ENCODE results near the gene BRME1. TPM values are rescaled to one million over a fixed set of nuclear protein-coding genes. Genes with fewer than 3 reads are reported as not detected.
A peak's percentile ranks its signal among the peaks of the same experiment; 100 is the strongest.

BRME1 gene
- total RNA-seq, 1 donor from 2014 or later, result 2.0 TPM

DNA sequence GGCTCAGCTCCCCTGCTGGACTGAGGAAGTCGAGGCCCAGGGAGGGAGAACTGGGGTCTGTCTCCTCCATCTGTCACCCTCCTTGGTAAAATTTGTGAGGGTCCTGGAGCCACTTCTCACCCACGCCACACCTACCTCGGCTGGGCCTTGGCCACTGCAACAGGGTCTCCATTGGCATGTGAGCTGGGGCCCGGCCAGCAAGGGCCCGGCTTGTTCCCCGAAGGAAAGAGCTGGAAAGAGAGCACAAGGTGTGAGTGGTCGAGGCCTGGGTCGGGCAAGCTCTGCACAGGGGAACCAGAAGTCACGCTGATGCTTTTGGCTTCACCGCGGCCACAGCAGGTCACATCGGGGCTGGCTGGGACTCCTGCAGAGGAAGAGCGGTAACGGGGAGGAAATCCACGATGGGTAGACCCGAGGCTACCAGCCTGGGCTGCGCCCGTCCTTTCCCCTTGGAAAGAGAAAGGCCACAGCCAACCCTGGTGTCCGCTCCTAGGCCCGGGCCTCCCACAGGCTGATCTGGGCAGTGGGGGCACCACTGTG, 20.0 kb downstream of the BRME1 start:
- ATAC-seq (no peak), DNase-seq (no peak)
- peaks cover 12% of the 10 kb centered on the region for H3K4me1 ChIP-seq
- no peaks in the 10 kb centered on the region for H3K27me3 ChIP-seq (ENCODE audit: low read depth)
- H3K4me3 ChIP-seq, result no peak overlapping the region
- H3K36me3 ChIP-seq, result no peaks in the 10 kb centered on the region
- no peaks in the 10 kb centered on the region for H3K9me3 ChIP-seq
- intact Hi-C loops (cut with DNase I), result no loop called here
- H3K27ac ChIP-seq, result no peak overlapping the region
- TF ChIP-seq, protein P1, sequence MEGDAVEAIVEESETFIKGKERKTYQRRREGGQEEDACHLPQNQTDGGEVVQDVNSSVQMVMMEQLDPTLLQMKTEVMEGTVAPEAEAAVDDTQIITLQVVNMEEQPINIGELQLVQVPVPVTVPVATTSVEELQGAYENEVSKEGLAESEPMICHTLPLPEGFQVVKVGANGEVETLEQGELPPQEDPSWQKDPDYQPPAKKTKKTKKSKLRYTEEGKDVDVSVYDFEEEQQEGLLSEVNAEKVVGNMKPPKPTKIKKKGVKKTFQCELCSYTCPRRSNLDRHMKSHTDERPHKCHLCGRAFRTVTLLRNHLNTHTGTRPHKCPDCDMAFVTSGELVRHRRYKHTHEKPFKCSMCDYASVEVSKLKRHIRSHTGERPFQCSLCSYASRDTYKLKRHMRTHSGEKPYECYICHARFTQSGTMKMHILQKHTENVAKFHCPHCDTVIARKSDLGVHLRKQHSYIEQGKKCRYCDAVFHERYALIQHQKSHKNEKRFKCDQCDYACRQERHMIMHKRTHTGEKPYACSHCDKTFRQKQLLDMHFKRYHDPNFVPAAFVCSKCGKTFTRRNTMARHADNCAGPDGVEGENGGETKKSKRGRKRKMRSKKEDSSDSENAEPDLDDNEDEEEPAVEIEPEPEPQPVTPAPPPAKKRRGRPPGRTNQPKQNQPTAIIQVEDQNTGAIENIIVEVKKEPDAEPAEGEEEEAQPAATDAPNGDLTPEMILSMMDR (IDR thresholded peaks at IDR 0.05), result no peak

DNA sequence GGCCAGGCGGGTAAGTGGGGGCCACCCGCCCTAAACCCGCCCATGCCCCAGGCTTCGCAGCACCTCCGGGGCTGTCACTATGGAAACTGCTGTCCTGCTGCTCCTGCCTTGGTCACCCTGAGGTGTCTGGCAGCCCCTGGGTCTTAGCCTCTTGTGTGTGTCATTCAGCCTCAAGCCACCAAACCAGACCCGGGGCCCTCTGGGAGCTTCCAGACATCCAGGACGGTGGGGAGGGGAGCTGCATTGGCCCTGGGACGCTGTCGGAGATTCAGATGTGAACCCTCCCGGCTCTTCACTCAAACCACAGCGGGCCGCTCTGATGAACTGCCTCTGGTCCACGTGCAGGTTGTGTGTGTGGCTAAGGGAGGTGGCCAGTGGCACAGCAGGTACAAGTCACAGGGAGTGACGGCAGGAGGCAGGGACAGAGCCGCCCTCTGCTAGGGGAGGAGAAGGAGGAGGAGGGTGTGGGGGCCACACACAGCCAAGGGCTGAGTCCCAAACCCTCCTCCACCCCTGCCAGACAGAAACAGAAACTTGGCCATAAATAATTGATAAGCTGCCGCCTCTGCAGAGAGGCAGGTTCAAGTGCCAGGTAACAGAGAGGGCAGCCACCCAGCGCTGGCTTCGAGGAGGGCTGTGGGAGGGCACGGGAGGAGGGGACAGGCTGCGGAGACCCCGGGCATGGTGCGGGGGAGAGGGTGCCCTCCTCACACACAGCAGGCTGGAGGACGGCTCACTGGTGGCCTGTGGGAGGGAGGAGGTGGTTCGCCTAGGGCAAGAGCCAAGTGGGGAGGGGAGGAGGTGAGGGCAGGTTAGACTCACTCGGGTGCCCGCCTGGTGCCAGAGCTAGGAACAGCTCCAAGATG, 21.0 kb downstream of the BRME1 start:
- peak; percentile 3 to 27 for ATAC-seq
- H3K27me3 ChIP-seq (ENCODE audit: low read depth), result no peaks in the 10 kb centered on the region
- no peak overlapping the region for H3K27ac ChIP-seq
- DNase-seq, result no peak
- H3K4me3 ChIP-seq, result no peak overlapping the region
- H3K9me3 ChIP-seq, result no peaks in the 10 kb centered on the region
- TF ChIP-seq, protein P1 (IDR thresholded peaks at IDR 0.05), result no peak
- intact Hi-C loops (cut with DNase I), result no loop called here
- peaks cover 19% of the 10 kb centered on the region for H3K4me1 ChIP-seq
- H3K36me3 ChIP-seq, result no peaks in the 10 kb centered on the region

DNA sequence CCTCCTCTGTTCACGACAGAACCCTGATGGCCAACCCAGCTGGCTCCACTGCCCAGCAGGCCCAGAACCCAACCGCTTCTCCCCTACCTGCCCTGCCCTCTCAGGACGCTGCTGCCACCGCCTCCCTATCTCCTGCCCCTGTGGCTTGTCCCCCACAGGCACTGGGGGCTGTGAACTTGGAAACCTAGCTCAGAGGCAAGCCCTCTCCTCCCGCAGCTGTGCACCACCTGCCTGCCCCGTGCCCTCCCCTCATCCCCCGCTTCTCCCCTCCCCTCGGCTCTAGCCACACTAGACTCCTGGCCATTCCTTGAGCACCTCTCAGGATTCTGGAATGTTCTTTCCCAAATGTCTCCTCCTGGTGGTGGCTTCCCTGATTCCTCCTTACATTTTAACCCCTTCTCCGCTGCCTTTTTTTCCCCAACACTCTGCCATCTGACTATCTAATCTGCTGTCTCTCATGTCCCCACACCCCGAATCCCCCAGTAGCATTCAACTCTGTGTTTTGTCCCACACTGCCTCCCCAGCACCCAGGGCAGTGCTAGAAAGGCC, 22.3 kb downstream of the BRME1 start:
- no peaks in the 10 kb centered on the region for H3K27me3 ChIP-seq (ENCODE audit: low read depth)
- no peak for DNase-seq
- H3K4me3 ChIP-seq, result no peak overlapping the region
- no peak overlapping the region for H3K27ac ChIP-seq
- ATAC-seq, result no peak
- intact Hi-C loops (cut with DNase I), result no loop called here
- H3K9me3 ChIP-seq, result no peaks in the 10 kb centered on the region
- TF ChIP-seq, protein P1 (IDR thresholded peaks at IDR 0.05), result no peak
- no peaks in the 10 kb centered on the region for H3K36me3 ChIP-seq
- H3K4me1 ChIP-seq, result peaks cover 25% of the 10 kb centered on the region

DNA sequence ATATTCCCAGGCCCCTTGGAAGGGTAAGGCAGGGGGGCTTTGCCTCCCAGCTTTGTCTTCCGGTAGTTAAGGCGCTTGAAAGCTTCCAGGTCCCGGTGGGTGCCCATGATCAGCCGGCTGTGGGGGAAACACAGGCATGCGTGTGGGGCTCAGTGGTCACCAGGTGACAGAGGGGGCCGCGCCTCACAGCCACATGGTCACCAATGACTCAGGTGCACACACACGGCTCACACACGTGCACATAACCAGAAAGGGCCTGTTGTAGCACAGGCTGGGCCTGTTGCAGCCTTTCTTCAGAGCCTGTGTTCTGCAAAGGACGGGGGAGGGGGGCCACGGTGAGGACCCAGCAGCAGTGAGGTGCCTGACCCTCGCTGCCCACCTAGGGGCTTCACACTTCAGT, 23.1 kb downstream of the BRME1 start:
- ATAC-seq (no peak), DNase-seq (no peak)
- Histone ChIP-seq H3K36me3 (no peaks in the 10 kb centered on the region), H3K4me3 (no peak overlapping the region), H3K27ac (no peak overlapping the region), H3K4me1 (peaks cover 25% of the 10 kb centered on the region), H3K27me3 (ENCODE audit: low read depth) (no peaks in the 10 kb centered on the region), H3K9me3 (no peaks in the 10 kb centered on the region)
- TF ChIP-seq, protein P1 (IDR thresholded peaks at IDR 0.05), result no peak
- intact Hi-C loops (cut with DNase I), result no loop called here

DNA sequence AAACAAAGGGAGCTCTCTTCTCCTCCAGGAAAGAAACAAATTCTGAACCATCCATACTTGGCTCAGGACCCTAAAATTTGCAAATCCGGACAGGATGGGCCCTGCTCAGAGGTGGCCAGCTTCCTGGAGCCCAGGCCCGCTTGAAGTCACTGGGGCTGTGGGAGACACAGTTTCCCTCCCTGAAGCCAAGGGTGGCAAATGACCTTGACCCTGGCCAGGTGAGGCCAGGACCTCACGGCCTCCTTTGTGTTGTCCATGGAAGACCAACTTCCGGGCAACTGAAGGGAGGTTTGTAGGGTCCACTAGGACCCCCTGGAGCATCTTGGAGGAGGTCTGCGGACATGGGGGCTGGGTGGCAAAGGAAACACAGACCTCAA, 23.5 kb downstream of the BRME1 start:
- Histone ChIP-seq H3K4me3 (no peak overlapping the region), H3K36me3 (no peaks in the 10 kb centered on the region), H3K9me3 (no peaks in the 10 kb centered on the region), H3K27me3 (ENCODE audit: low read depth) (no peaks in the 10 kb centered on the region), H3K4me1 (peaks cover 25% of the 10 kb centered on the region), H3K27ac (no peak overlapping the region)
- intact Hi-C loops (cut with DNase I), result no loop called here
- no peak for DNase-seq
- TF ChIP-seq, protein P1 (IDR thresholded peaks at IDR 0.05), result no peak
- no peak for ATAC-seq
